NCI-H748 treated with DMSO at 0.1 percent for 48 hours (cell line): ENCODE data around the gene OPA3.
A peak's percentile ranks its signal among the peaks of the same experiment; 100 is the strongest.

Source experiments
- DNase-seq: peaks from one replicate; lab custom pipeline; 2025; lab: John Stamatoyannopoulos, UW

OPA3 gene

GRCh38 chr19:45503909-45504308, 80.7 kb downstream of the OPA3 start:
- DNase-seq = no peak

DNA sequence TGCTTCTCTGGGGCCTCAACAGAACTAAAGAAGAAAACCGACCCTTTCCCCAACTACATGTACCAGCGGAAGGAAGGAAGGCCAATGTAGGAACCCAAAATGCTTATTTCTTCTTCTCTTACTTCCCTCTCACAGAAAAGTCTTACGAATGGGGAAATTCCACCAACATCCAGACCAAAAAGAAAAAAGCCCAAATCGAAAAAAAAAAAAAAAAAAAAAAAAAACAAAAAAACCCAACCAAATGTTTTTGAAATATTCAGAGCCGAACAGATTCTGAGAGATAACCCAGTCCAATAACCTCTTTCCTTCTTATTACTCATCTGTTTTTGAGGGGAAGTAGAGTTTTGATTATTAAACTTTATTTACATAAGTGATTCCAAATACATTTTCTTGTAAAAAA, 82.5 kb downstream of the OPA3 start:
- no peak for DNase-seq

GRCh38 chr19:45501730-45502014, 82.9 kb downstream of the OPA3 start:
- DNase-seq = no peak

DNA sequence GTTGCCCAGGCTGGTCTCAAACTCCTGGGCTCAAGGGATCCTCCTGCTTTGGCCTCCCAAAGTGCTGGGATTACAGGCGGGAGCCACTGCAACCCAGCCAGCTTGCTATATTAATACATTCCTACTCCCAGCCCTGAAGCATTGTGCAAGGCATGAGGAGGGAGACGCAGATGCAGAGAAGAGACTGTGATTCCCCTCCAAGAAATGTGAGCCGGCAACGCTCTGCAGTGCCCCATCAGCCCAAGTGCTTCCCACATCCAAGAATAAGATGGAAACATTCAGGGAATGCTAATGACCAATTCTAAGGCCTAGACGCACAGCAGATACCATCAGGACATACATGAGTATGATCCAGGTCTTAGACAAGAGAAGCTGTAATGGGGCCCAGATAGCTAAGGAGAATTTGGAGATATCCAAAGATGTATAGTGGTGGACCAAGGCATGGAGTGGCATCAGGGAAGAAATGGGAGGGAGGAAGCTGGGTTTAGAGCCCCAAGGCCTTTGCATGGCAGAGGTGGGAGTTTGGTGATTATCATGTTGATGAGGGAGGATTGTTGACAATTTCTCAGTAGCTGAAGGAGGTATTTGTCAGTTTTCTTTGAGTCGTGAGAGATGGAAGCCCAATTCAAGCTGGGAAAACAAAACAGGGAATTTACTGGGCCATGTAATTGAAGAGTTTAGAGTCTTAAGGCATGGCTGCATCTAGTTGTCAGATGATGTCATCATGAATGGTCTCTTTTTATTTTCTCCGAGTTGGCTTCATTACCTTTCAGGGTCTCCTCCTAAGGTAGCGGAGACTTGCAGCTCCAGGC, 83.5 kb downstream of the OPA3 start:
- no peak for DNase-seq

DNA sequence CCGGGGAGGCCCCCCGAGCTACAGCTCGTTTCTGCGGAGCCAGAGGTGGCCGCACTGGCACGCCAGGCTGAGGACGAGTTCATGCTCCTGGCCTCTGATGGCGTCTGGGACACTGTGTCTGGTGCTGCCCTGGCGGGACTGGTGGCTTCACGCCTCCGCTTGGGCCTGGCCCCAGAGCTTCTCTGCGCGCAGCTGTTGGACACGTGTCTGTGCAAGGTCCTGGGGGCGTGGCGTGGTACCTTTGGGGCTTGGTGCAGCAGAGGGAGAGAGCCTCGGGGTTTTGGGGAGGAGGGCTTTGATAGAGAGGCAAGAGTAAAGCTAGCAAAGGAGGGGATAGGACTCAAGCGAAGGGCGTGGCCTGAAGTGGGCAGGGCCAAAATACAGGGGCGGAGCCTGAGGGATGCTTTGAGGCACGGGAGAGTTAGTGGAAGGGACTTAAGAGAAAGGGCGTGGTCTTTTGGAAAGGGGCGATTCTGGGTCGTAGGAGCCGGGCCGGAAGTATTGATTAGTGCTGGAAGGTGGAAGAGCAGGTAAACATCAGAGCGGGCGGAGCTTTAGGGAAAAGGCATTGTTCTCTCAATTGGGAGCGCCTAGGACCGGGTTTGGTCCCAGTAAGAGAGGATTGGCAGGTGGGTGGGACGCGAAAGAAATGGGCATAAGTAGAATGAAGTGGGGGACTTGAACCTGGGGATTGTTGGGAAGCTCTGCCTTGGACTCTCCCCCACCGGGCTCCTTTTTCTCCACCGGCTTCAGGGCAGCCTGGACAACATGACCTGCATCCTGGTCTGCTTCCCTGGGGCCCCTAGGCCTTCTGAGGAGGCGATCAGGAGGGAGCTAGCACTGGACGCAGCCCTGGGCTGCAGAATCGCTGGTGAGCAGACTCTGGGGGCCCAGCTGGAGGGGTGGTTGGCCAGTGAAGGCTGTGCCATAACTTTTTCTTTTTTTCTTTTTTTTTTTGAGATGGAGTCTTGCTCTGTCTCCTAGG, 85.1 kb downstream of the OPA3 start:
- DNase-seq = peak; percentile 68

- DNase-seq = no peak
Observed at GRCh38 chr19:45498411-45499195, 86.0 kb downstream of the OPA3 start, which contains the start of gene PPM1N. Gene PPM1N (plus strand): TSS chr19:45498443. CDS start chr19:45498473, 30 bp downstream.

GRCh38 chr19:45497791-45498190, 86.8 kb downstream of the OPA3 start:
- DNase-seq = no peak

DNA sequence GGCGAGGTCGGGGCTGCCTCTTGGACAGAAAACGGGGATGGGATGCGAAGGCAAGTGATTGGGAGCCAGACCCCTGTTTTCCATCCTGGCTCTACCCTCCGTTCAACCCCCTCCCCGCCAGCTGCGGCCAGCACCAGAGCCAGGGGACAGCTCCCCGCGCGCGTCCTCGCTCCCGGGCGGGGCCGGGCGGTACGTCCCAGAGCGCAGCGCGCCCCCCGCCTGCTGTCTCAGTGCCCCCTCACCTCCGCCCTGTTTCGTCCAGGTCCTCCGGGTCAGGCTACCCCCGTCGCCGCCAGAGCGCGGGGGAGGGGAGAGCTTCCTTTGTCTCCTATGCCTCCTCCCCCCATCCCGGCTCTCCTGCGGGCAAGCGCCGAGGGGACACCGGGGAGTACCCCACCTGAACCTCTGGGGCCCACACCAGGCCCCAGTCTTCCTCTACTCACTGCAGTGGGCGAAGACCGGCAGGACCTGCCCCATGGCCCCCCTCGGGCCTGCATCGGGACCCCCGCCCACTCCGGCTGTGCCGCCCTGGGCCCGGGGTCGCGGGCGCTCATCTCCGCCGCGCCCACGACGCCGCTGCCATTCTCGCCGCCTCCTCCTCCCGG, 88.2 kb downstream of the OPA3 start:
- DNase-seq = no peak

- DNase-seq = no peak
Observed at GRCh38 chr19:45495178-45495577, 89.4 kb downstream of the OPA3 start.

DNA sequence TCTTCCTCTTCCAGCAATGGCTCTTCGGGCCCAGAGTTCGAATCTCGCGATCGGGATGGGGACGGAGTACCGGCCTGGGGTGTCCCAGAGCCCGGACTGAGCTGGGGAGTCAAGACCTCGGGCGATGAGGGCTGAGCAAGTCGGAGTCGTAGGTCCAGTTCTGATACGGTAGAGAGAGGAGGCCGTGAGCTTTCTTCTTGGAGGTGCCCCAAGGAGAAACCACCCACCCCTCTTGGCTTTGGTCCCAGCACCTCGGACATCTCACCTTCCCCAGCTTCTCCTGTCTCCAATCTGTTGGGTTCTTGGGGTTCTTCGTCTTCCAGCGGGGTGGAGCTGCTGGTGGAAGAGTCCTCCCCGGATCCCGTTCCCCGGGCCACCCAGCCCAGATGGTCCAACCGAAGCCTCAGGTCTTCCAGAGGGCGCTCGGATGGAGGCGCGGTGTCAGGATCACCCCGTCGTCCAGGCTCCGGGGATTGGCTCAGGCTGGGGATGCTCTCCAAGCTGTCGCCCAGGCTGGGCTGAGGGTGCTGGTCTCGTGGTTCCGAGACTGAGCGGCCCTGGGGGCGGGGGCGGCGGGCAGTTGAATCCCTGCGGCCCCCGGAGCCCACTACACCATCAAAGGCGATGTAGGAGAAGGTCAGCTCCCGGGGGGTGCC, 90.2 kb downstream of the OPA3 start:
- DNase-seq = no peak

GRCh38 chr19:45492627-45493470, 91.8 kb downstream of the OPA3 start:
- DNase-seq = no peak

GRCh38 chr19:45492137-45492626, 92.4 kb downstream of the OPA3 start:
- DNase-seq = no peak

GRCh38 chr19:45489216-45489855, 95.3 kb downstream of the OPA3 start:
- no peak for DNase-seq

DNA sequence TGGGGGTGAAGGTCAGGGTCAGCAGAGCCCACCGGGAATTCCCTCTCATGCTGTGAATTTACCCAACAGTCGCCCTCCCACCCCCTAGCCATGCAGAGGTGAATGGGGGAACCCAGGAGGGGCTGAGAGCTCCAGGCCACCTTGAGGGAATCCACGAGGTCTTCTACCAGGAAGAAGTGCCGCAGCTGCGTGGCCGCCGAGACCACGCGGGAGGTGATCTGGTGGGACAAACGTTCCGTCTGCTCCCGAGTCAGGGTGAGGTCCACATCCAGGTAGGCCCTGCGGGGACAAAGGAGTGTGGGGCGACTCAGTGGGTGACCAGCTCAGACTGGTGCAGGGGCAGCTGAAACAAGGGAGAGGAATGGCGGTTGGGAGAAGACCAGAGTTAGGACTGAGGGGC, 95.9 kb downstream of the OPA3 start:
- no peak for DNase-seq

- DNase-seq = peak; percentile 92
Observed at GRCh38 chr19:45485305-45486077, 99.1 kb downstream of the OPA3 start.

DNA sequence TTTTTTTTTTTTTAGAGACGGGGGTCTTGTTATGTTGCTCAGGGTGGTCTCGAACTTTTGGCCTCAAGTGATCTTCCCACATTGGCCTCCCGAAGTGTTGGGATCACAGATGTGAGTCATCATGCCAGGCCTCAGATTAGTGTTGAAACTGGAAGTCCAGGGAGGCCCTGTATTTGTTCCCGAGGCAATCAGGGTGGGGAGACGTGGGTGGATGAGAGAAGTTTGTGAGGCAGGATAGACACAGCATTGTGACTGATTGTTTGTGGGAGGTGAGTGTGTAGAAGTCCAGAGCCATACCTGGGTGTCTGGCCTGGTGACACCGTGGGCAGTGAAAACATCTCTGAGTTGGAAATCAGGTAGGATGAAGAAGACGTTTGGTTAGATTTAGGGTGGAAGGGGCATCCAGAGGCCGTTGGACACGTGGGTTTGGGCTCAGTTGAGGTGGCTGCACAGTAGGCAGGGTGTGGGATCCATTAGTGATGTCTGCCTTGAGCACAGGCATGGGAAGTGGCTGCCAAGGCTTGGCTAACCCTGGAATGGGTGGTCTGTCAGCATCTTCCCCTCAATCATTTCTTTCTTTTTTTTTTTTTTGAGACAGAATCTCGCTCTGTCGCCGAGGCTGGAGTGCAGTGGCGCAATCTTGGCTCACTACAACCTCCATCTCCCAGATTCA, 100.2 kb downstream of the OPA3 start:
- no peak for DNase-seq

- DNase-seq = no peak
Observed at GRCh38 chr19:45483033-45483432, 101.6 kb downstream of the OPA3 start.
